Suprapubic skin (tissue), 4 donors: ENCODE results near the gene LTF.

Experiments used
- CTCF ChIP-seq, 2 donors: fragments of 200-600 bp in 1 of 2; fragments of 450-650 bp in 1 of 2; sonication (generic) in 1 of 2; IDR thresholded peaks; one replicate each; pipeline ENCODE4 v1.5.1; 2016 to 2019; ENCODE audit warnings: antibody characterized with exemption in 2 of 2, mild to moderate bottlenecking in 1 of 2, moderate library complexity in 1 of 2
- EP300 ChIP-seq: sonication (generic); formaldehyde crosslinking; IDR thresholded peaks from one replicate; pipeline ENCODE4 v1.6.1; 2017; ENCODE audit warnings: antibody characterized with exemption
- POLR2A ChIP-seq, 2 donors: fragments of 450-650 bp; IDR thresholded peaks; one replicate each; pipeline ENCODE4 v1.6.1; 2017; ENCODE audit warnings: antibody characterized with exemption in 2 of 2, mild to moderate bottlenecking in 2 of 2, moderate library complexity in 2 of 2
- POLR2AphosphoS5 ChIP-seq, 3 donors: sonication (generic); formaldehyde crosslinking; IDR thresholded peaks; one replicate each; pipeline ENCODE4 v1.6.1; 2017; ENCODE audit warnings: antibody characterized with exemption in 3 of 3

DNA sequence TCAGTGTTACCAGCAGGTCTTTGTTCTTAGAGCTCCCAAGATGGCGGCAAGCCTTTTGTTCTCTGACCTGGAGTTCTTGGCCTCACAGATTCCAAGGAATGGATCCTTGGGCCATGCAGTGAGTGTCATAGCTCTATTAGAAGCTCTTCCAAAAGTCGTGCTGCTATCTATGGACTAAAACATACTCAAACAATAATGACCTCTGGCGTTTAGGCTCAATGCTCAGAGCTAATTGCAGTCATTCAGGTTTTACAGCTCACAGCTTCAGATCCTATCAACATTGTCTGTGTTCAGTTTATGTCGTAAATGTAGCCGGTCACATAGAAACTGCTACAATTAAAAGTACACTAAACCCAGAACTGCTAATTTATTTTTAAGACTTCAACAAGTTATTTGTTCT, 35.5 kb downstream of the LTF start:
- TF ChIP-seq CTCF (IDR thresholded peaks at IDR 0.05) (no peak), POLR2A (IDR thresholded peaks at IDR 0.05) (no peak), POLR2AphosphoS5 (IDR thresholded peaks at IDR 0.05) (no peak), EP300 (no peak)
